Keratinocyte (primary cell): Measurements from ENCODE around the gene CC2D1B.

Experiments
- CTCF ChIP-seq, 3 experiments: IDR thresholded peaks in 1 of 3; conservative IDR thresholded peaks in 1 of 3; optimal IDR thresholded peaks in 1 of 3; 2 replicates in 2 of 3; 3 replicates in 1 of 3; pipeline versions ENCODE3 to v1.5.1; 2011; ENCODE audit warnings: low read length in 3 of 3, mild to moderate bottlenecking in 3 of 3, moderate library complexity in 2 of 3, control low read depth in 1 of 3, inconsistent platforms in 1 of 3; ENCODE audit not compliant: insufficient read depth in 2 of 3; ENCODE audit errors: extremely low read depth in 1 of 3
- EZH2 ChIP-seq: IDR thresholded peaks from one replicate; pipeline ENCODE4 v1.6.1; 2012; ENCODE audit warnings: inconsistent platforms, mild to moderate bottlenecking, low read length, moderate library complexity

GRCh38 chr1:52346653-52347052 lies 19.4 kb downstream of the CC2D1B start:
- TF ChIP-seq CTCF (optimal IDR thresholded peaks at IDR 0.05 in 1 of 3, IDR thresholded peaks at IDR 0.05 in 1 of 3, conservative IDR thresholded peaks at IDR 0.05 in 1 of 3; ENCODE audit: extremely low read depth in 1 of 3, insufficient read depth in 2 of 3, low read length in 3 of 3): no peak
- TF ChIP-seq EZH2: no peak
